A673 (cell line): ENCODE results near the gene SSTR5. TPM values are rescaled to one million over a fixed set of nuclear protein-coding genes. Genes with fewer than 3 reads are reported as not detected.

Experiments used
- BruUV-seq: library from RNA; stranded (reverse); fragments of 400-500 nt; replicated peaks from 2 replicates; lab custom pipeline; 2021; lab: Mats Ljungman, UMichigan
- CTCF ChIA-PET: fragments of 300-600 bp; sonication (Branson Sonifier 250); formaldehyde crosslinking; loops from one replicate; lab custom pipeline; 2022; ENCODE audit warnings: antibody characterized with exemption; lab: Charles Lee
- POLR2A ChIA-PET: fragments of 300-600 bp; sonication (Branson Sonifier 250); formaldehyde crosslinking; loops from one replicate; lab custom pipeline; 2022; ENCODE audit warnings: antibody characterized with exemption; ENCODE audit not compliant: low non-redundant PET; lab: Charles Lee
- DNase-seq: peaks from one replicate; pipeline ENCODE4 v3.0.0-alpha.2; 2015; ENCODE audit warnings: low spot score
- H3K27ac ChIP-seq: fragments of 200-600 bp; sonication (generic); 2 replicates; pipeline ENCODE4 v1.5.1; 2016; ENCODE audit warnings: mixed run types, low read depth, mild to moderate bottlenecking, mixed read lengths, antibody characterized with exemption, low read length; ENCODE audit not compliant: poor library complexity, severe bottlenecking
- H3K27me3 ChIP-seq: fragments of 200-600 bp; sonication (generic); replicated peaks from 2 replicates; pipeline ENCODE4 v1.6.1; 2017; ENCODE audit warnings: mixed run types, low read depth, mild to moderate bottlenecking, mixed read lengths, antibody characterized with exemption, low read length; ENCODE audit not compliant: insufficient read depth, poor library complexity
- H3K36me3 ChIP-seq: fragments of 200-600 bp; sonication (generic); 2 replicates; pipeline ENCODE4 v1.6.1; 2016; ENCODE audit warnings: mixed run types, mild to moderate bottlenecking, mixed read lengths, antibody characterized with exemption, low read length; ENCODE audit not compliant: insufficient read depth, poor library complexity, severe bottlenecking
- H3K4me1 ChIP-seq: fragments of 200-600 bp; sonication (generic); 2 replicates; pipeline ENCODE4 v1.6.1; 2017; ENCODE audit warnings: mixed run types, mild to moderate bottlenecking, mixed read lengths, antibody characterized with exemption, low read length; ENCODE audit not compliant: insufficient read depth, poor library complexity, severe bottlenecking
- H3K4me3 ChIP-seq: fragments of 200-600 bp; sonication (generic); 2 replicates; pipeline ENCODE4 v1.5.1; 2016; ENCODE audit warnings: low read depth, mixed run types, mild to moderate bottlenecking, mixed read lengths, low read length; ENCODE audit not compliant: poor library complexity, severe bottlenecking
- H3K9me3 ChIP-seq: fragments of 200-600 bp; sonication (generic); 2 replicates; pipeline ENCODE4 v1.6.1; 2016; ENCODE audit warnings: mixed run types, low read depth, mild to moderate bottlenecking, mixed read lengths, antibody characterized with exemption, low read length; ENCODE audit not compliant: poor library complexity, severe bottlenecking
- EZH2 ChIP-seq: fragments of 200-600 bp; sonication (generic); IDR thresholded peaks from 2 replicates; pipeline ENCODE4 v1.6.1; 2017; ENCODE audit warnings: borderline replicate concordance, low read depth, mild to moderate bottlenecking, mixed read lengths, antibody characterized with exemption, low read length; ENCODE audit not compliant: poor library complexity, severe bottlenecking
- intact Hi-C: fragments of 100-400 bp; cut with micrococcal nuclease; formaldehyde crosslinking; loops from one replicate; pipeline ENCODE4 v1.10.0; 2022; ENCODE audit not compliant: unreplicated experiment
- total RNA-seq: library from RNA; stranded (reverse); gene quantifications from 2 replicates; pipeline ENCODE4 v1.2.3, GENCODE V29; 2021
- TF ChIP-seq, protein P1 (sequence below): fragments of 300-800, 200-600 bp; sonication (generic); conservative IDR thresholded peaks from 2 replicates; pipeline ENCODE4 v1.5.1; 2017; ENCODE audit warnings: low read depth, mild to moderate bottlenecking, antibody characterized with exemption, low read length, moderate library complexity, mixed read lengths

The SSTR5 gene
- total RNA-seq, 1 experiment from 2014 or later = not detected

DNA sequence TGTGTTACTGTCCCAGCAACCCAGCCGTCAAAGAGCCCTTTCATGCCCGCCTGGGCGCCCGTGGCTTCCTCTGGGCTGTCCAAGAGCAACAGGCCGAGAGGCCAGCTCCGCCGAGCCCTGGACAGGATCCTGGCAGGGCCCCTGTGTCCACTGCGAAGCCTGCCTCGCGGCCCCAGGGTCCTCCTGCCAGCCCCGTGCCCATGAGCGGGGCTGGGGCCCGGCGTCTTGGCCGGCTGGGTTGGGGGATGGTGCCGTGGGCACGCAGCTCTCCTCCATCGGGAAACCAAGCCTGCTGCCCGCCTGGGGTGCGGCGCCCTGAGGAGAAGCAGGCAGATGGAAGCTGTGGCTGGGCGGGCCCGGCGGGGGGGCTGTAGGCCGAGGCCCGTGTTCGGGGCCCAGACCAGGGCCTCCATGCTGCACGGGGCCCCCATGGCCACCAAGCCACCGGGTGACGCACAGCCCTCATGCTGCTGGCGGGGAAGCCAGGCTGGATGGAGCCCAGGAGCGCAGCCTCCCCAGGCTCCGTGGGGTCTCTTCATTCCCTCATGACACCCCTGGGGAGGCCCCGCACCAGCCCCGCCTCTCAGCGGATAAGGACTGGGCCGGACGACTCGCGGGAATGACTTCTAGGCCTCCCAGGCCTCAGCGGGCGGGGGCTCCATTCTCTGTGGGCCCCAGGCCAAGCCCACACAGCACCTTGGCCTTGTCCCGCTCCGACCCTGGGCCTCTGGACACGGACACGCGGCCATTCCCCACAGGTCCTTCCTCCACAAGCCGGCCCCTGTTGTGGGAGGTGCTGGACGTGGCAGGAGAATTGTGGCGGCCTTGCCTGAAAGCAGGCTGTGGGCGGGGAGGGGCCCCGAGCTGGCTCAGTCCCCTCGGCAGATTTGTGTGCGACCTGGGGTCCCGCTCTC, 23.9 kb downstream of the SSTR5 start, which contains the start of gene C1QTNF8:
C1QTNF8 (minus strand) TSS at position 76 of the 914 bp plus-strand sequence. CDS start 1,322 bp downstream, outside the sequence.
- intact Hi-C loops = loop anchor here (5.0 kb wide), 2 partner anchors 39 to 284 kb away; no protein-coding TSS in a partner anchor
- Histone ChIP-seq H3K4me3 (no peak within 1 kb of the TSS), H3K27ac (no peak within 1 kb of the TSS), H3K4me1 (no peaks in the 10 kb centered on the region), H3K9me3 (no peaks in the 10 kb centered on the region), H3K27me3 (no peaks in the 10 kb centered on the region), H3K36me3 (no peaks in the 10 kb centered on the region)
- CTCF ChIA-PET = no interaction called here
- no peak for TF ChIP-seq EZH2
- TF ChIP-seq, protein P1, sequence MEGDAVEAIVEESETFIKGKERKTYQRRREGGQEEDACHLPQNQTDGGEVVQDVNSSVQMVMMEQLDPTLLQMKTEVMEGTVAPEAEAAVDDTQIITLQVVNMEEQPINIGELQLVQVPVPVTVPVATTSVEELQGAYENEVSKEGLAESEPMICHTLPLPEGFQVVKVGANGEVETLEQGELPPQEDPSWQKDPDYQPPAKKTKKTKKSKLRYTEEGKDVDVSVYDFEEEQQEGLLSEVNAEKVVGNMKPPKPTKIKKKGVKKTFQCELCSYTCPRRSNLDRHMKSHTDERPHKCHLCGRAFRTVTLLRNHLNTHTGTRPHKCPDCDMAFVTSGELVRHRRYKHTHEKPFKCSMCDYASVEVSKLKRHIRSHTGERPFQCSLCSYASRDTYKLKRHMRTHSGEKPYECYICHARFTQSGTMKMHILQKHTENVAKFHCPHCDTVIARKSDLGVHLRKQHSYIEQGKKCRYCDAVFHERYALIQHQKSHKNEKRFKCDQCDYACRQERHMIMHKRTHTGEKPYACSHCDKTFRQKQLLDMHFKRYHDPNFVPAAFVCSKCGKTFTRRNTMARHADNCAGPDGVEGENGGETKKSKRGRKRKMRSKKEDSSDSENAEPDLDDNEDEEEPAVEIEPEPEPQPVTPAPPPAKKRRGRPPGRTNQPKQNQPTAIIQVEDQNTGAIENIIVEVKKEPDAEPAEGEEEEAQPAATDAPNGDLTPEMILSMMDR = no peak
- BruUV-seq = no TSS peak
- POLR2A ChIA-PET = interaction anchor here (0.7 kb wide), 1 partner anchor 28 kb away, joined by 3 read pairs; no protein-coding TSS in a partner anchor
- DNase-seq = no peak

DNA sequence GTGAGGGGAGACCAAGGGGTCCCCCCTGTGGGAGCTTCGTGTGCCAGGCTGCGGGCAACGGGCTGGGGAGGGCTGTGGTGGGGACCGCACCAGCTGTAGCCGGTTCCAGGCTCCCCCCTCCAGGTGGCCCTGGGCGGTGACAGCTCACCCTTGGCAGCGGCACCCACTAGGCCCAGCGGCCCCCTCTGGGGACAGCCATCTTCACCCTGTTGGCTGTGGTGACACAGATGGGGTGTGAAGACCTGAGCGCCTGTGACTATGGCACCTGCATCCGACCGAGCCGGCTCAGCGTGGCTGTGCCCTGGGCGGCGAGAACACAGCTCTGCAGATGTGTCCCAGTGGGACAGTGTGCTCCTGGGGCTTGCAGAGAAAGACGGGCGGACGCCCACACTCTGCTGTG, 24.6 kb downstream of the SSTR5 start:
- Histone ChIP-seq H3K4me3 (no peak overlapping the region), H3K27me3 (no peaks in the 10 kb centered on the region), H3K36me3 (no peaks in the 10 kb centered on the region), H3K9me3 (no peaks in the 10 kb centered on the region), H3K27ac (no peak overlapping the region), H3K4me1 (no peaks in the 10 kb centered on the region)
- POLR2A ChIA-PET = interaction anchor here (0.7 kb wide), 1 partner anchor 28 kb away, joined by 3 read pairs; no protein-coding TSS in a partner anchor
- no peak for DNase-seq
- intact Hi-C loops = loop anchor here (5.0 kb wide), 2 partner anchors 40 to 285 kb away; no protein-coding TSS in a partner anchor
- BruUV-seq = no TSS peak
- CTCF ChIA-PET = no interaction called here
- TF ChIP-seq EZH2 = no peak
- TF ChIP-seq, protein P1 = no peak

DNA sequence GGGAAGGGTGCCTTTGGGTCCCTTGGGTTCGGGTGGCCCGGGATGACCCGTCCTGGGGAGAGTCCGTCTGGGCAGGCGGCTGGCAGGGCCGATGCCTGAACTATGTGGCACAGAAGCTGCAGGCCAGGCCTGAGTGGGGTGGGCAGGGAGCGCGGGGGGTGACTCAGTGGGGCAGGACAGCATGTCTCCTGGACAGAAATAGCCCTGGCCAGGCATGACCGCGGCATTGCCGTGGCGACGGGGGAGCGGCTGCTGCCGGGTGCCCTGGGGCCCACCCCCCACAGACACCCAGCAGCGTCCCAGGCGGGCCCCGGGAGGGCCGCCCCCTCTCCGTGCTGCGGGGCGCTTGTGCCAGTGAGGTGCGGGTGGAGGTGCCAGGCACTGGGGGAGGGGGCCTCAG, 25.3 kb downstream of the SSTR5 start:
- ChIA-PET CTCF (no interaction called here), POLR2A (no interaction called here)
- Histone ChIP-seq H3K4me1 (no peaks in the 10 kb centered on the region), H3K27ac (no peak overlapping the region), H3K4me3 (no peak overlapping the region), H3K36me3 (no peaks in the 10 kb centered on the region), H3K27me3 (no peaks in the 10 kb centered on the region), H3K9me3 (no peaks in the 10 kb centered on the region)
- intact Hi-C loops = loop anchor here (5.0 kb wide), 2 partner anchors 40 to 285 kb away; no protein-coding TSS in a partner anchor
- DNase-seq = no peak
- no TSS peak for BruUV-seq
- TF ChIP-seq, protein P1 = no peak
- TF ChIP-seq EZH2 = no peak
